Keratinocyte (primary cell): ENCODE measurements around the gene BCAT1. TPM values are rescaled to one million over a fixed set of nuclear protein-coding genes. Genes with fewer than 3 reads are reported as not detected.

Experiments used
- DNase-seq: peaks from one replicate; pipeline ENCODE4 v3.0.0-alpha.2; 2011; ENCODE audit warnings: low read depth, missing footprints, low spot score
- FAIRE-seq: peaks from 2 replicates; lab custom pipeline; 2011; peaks lifted over from hg19 to GRCh38; lab: Jason Lieb, UNC
- H2AFZ ChIP-seq: 2 replicates; pipeline ENCODE4 v1.6.0; 2012; ENCODE audit warnings: low read length, control low read depth, inconsistent platforms; ENCODE audit not compliant: control insufficient read depth
- H3K27ac ChIP-seq: 2 replicates; pipeline ENCODE4 v1.5.1; 2011; ENCODE audit warnings: low read length; ENCODE audit not compliant: control insufficient read depth, insufficient read depth
- H3K27me3 ChIP-seq: 3 replicates; pipeline ENCODE4 v1.6.0; 2011; ENCODE audit warnings: low read length; ENCODE audit not compliant: control insufficient read depth, insufficient read depth; ENCODE audit errors: extremely low read depth
- H3K36me3 ChIP-seq, 2 experiments: 2 replicates in 1 of 2; 3 replicates in 1 of 2; pipeline ENCODE4 v1.5.1; 2011; ENCODE audit warnings: low read length in 2 of 2, mild to moderate bottlenecking in 1 of 2; ENCODE audit not compliant: control insufficient read depth in 2 of 2, insufficient read depth in 2 of 2; ENCODE audit errors: extremely low read depth in 1 of 2
- H3K4me1 ChIP-seq: 3 replicates; pipeline ENCODE4 v1.5.1; 2011; ENCODE audit warnings: low read length; ENCODE audit not compliant: control insufficient read depth, insufficient read depth; ENCODE audit errors: extremely low read depth
- H3K4me2 ChIP-seq: 3 replicates; pipeline ENCODE4 v1.6.0; 2011; ENCODE audit warnings: low read depth, low read length; ENCODE audit not compliant: control insufficient read depth, insufficient read depth; ENCODE audit errors: extremely low read depth
- H3K4me3 ChIP-seq, 3 experiments: fragments of 200-600 bp in 1 of 3; sonication (generic) in 1 of 3; 2 replicates in 2 of 3; 3 replicates in 1 of 3; pipeline ENCODE4 v1.5.1; 2011 to 2016; ENCODE audit warnings: low read length in 3 of 3, mild to moderate bottlenecking in 3 of 3, control low read depth in 2 of 3, inconsistent platforms in 1 of 3, low read depth in 1 of 3, mixed read lengths in 1 of 3, mixed run types in 1 of 3, moderate library complexity in 1 of 3; ENCODE audit not compliant: control insufficient read depth in 2 of 3, insufficient read depth in 2 of 3; ENCODE audit errors: extremely low read depth in 1 of 3
- H3K79me2 ChIP-seq: 2 replicates; pipeline ENCODE4 v1.6.0; 2012; ENCODE audit warnings: low read length; ENCODE audit not compliant: control insufficient read depth, insufficient read depth
- H3K9ac ChIP-seq: 3 replicates; pipeline ENCODE4 v1.6.0; 2011; ENCODE audit warnings: low read length; ENCODE audit not compliant: control insufficient read depth, insufficient read depth; ENCODE audit errors: extremely low read depth
- H3K9me1 ChIP-seq: 3 replicates; pipeline ENCODE4 v1.6.0; 2011; ENCODE audit warnings: low read length; ENCODE audit not compliant: control insufficient read depth, insufficient read depth; ENCODE audit errors: extremely low read depth
- H3K9me3 ChIP-seq: 2 replicates; pipeline ENCODE4 v1.5.1; 2012; ENCODE audit warnings: low read depth, low read length; ENCODE audit not compliant: control insufficient read depth
- H4K20me1 ChIP-seq: 3 replicates; pipeline ENCODE4 v1.6.0; 2011; ENCODE audit warnings: low read length; ENCODE audit not compliant: control insufficient read depth, insufficient read depth; ENCODE audit errors: extremely low read depth
- EZH2 ChIP-seq: IDR thresholded peaks from one replicate; pipeline ENCODE4 v1.6.1; 2012; ENCODE audit warnings: inconsistent platforms, mild to moderate bottlenecking, low read length, moderate library complexity
- dilution Hi-C: fragments of 300-500 bp; cut with MboI; formaldehyde crosslinking; loops from one replicate; pipeline ENCODE4 v1.7.0; 2020; ENCODE audit warnings: low sequenced_read_pairs; ENCODE audit not compliant: extremely low pct_ligation_motif_present
- polyA plus RNA-seq, 5 experiments: library from polyadenylated mRNA; depleted of rRNA in 3 of 5; stranded (reverse) in 3 of 5; stranded (forward) in 1 of 5; unstranded in 1 of 5; fragments of >200 nt; gene quantifications; 1 replicate in 1 of 5; 2 replicates in 3 of 5; 3 replicates in 1 of 5; pipeline versions ENCODE4 v1.2.1 to v1.2.3, GENCODE V29; 2011 to 2012; ENCODE audit warnings: missing spikeins in 2 of 5, low read depth in 1 of 5, low replicate concordance in 1 of 5
- TF ChIP-seq, protein P1 (sequence below), 3 experiments: IDR thresholded peaks in 1 of 3; conservative IDR thresholded peaks in 1 of 3; optimal IDR thresholded peaks in 1 of 3; 2 replicates in 2 of 3; 3 replicates in 1 of 3; pipeline versions ENCODE3 to v1.5.1; 2011; ENCODE audit warnings: low read length in 3 of 3, mild to moderate bottlenecking in 3 of 3, moderate library complexity in 2 of 3, control low read depth in 1 of 3, inconsistent platforms in 1 of 3; ENCODE audit not compliant: insufficient read depth in 2 of 3; ENCODE audit errors: extremely low read depth in 1 of 3

The BCAT1 gene
- polyA plus RNA-seq, 1 donor (not counting 4 experiments of a cell fraction or from before 2014, with no cell fraction given), result 6.5 TPM

DNA sequence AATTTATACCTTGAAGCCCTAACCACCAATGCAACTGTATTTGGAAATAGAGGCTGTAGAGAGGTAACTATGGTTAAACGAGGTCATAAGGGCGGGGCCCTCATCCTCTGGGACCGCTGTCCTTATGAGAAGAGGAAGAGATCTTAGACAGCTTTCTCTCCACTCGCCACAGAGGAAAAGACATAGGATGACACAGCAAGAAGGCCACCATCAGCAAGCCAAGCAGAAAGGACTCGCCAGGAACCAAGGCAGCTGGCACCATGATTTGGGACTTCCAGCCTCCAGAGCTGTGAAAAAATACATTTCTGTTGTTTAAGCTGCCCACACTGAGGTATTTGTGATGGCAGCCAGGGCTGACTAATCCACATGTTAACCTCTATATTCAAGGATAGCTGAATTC is 30.4 kb upstream of the BCAT1 start:
- Histone ChIP-seq H3K4me2 (no peak overlapping the region), H3K27ac (no peak overlapping the region)
- dilution Hi-C loops, result no loop called here

DNA sequence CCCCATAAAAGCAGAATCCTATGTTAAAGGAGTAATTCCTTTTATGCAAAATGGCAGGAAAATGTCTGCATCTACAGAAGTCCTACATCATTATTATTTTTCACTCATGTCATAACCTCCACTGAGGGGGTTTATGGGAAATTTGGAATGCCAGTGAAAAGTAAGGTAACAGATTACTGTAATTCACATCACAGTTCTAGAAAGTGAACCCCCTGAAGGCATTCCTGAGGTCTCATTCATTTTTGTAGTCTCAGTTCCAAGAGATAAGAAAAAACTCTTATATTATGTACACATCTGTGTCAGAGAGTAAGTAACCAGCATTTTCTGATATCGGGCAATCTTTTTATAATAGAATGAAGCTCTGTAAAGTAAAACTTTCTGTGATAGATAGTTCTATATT is 28.8 kb upstream of the BCAT1 start:
- H3K4me2 ChIP-seq, result no peak overlapping the region
- H3K9me3 ChIP-seq, result no peaks in the 10 kb centered on the region
- H3K27ac ChIP-seq, result no peak overlapping the region
- FAIRE-seq (no peak), DNase-seq (no peak)
- no peaks in the 10 kb centered on the region for H3K79me2 ChIP-seq
- H3K27me3 ChIP-seq, result no peaks in the 10 kb centered on the region
- no peaks in the 10 kb centered on the region for H3K9me1 ChIP-seq
- no peaks in the 10 kb centered on the region for H4K20me1 ChIP-seq
- TF ChIP-seq EZH2, result no peak
- TF ChIP-seq, protein P1, sequence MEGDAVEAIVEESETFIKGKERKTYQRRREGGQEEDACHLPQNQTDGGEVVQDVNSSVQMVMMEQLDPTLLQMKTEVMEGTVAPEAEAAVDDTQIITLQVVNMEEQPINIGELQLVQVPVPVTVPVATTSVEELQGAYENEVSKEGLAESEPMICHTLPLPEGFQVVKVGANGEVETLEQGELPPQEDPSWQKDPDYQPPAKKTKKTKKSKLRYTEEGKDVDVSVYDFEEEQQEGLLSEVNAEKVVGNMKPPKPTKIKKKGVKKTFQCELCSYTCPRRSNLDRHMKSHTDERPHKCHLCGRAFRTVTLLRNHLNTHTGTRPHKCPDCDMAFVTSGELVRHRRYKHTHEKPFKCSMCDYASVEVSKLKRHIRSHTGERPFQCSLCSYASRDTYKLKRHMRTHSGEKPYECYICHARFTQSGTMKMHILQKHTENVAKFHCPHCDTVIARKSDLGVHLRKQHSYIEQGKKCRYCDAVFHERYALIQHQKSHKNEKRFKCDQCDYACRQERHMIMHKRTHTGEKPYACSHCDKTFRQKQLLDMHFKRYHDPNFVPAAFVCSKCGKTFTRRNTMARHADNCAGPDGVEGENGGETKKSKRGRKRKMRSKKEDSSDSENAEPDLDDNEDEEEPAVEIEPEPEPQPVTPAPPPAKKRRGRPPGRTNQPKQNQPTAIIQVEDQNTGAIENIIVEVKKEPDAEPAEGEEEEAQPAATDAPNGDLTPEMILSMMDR (optimal IDR thresholded peaks at IDR 0.05 in 1 of 3, IDR thresholded peaks at IDR 0.05 in 1 of 3, conservative IDR thresholded peaks at IDR 0.05 in 1 of 3; ENCODE audit: extremely low read depth in 1 of 3, insufficient read depth in 2 of 3, low read length in 3 of 3), result no peak
- H3K36me3 ChIP-seq, result no peaks in the 10 kb centered on the region
- no peak overlapping the region for H3K9ac ChIP-seq
- no peaks in the 10 kb centered on the region for H3K4me1 ChIP-seq
- H3K4me3 ChIP-seq, result no peak overlapping the region
- dilution Hi-C loops, result no loop called here
- no peak overlapping the region for H2AFZ ChIP-seq

More for the DNA sequence above, 30.4 kb upstream of the BCAT1 start:
- TF ChIP-seq, protein P1 (optimal IDR thresholded peaks at IDR 0.05 in 1 of 3, IDR thresholded peaks at IDR 0.05 in 1 of 3, conservative IDR thresholded peaks at IDR 0.05 in 1 of 3; ENCODE audit: extremely low read depth in 1 of 3, insufficient read depth in 2 of 3, low read length in 3 of 3), result no peak
- no peak for TF ChIP-seq EZH2
- Histone ChIP-seq H3K9me3 (no peaks in the 10 kb centered on the region), H3K79me2 (no peaks in the 10 kb centered on the region), H3K27me3 (no peaks in the 10 kb centered on the region), H3K36me3 (no peaks in the 10 kb centered on the region), H3K4me1 (no peaks in the 10 kb centered on the region), H3K4me3 (no peak overlapping the region), H2AFZ (no peak overlapping the region), H3K9ac (no peak overlapping the region), H3K9me1 (no peaks in the 10 kb centered on the region), H4K20me1 (no peaks in the 10 kb centered on the region)
- no peak for DNase-seq
- FAIRE-seq, result no peak
